Erythroblast (primary cell): ENCODE data around the gene FGF14.

Experiments
- GATA1 ChIP-seq: IDR thresholded peaks from 2 replicates; pipeline ENCODE4 v1.6.1; 2011; ENCODE audit warnings: low read depth, mild to moderate bottlenecking, control low read depth, low read length, moderate library complexity
- POLR2A ChIP-seq: IDR thresholded peaks from 2 replicates; pipeline ENCODE4 v1.6.1; 2011; ENCODE audit warnings: mild to moderate bottlenecking, low read length

- TF ChIP-seq POLR2A: no peak
- TF ChIP-seq GATA1: no peak
Measured at GRCh38 chr13:102261809-102262208, 140.0 kb downstream of the FGF14 start.
